PC-3 (cell line): ENCODE data around the gene MDM1. TPM values are rescaled to one million over a fixed set of nuclear protein-coding genes. Genes with fewer than 3 reads are reported as not detected.

ENCODE experiments used
- ATAC-seq: fragments of 200-7000 bp; cut with Tn5 transposase; 2 replicates; pipeline ENCODE4 v1.9.1; 2020; ENCODE audit warnings: mild to moderate bottlenecking, moderate library complexity
- BruUV-seq: library from RNA; stranded (reverse); fragments of 400-500 nt; replicated peaks from 2 replicates; lab custom pipeline; 2021; lab: Mats Ljungman, UMichigan
- CTCF ChIA-PET: fragments of 300-600 bp; sonication (Branson Sonifier 250); formaldehyde crosslinking; loops from one replicate; lab custom pipeline; 2022; ENCODE audit warnings: antibody characterized with exemption; lab: Charles Lee
- POLR2A ChIA-PET: fragments of 300-600 bp; sonication (Branson Sonifier 250); formaldehyde crosslinking; loops from one replicate; lab custom pipeline; 2022; ENCODE audit warnings: antibody characterized with exemption; ENCODE audit not compliant: unreplicated experiment; lab: Charles Lee
- DNase-seq: peaks from one replicate; pipeline ENCODE4 v3.0.0-alpha.2; 2015
- H2AFZ ChIP-seq: fragments of 300-600 bp; sonication (generic); 2 replicates; pipeline ENCODE4 v1.6.0; 2016; ENCODE audit warnings: antibody characterized with exemption, low read length
- H3F3A ChIP-seq: fragments of 300-600 bp; sonication (generic); one replicate; pipeline ENCODE4 v1.6.0; 2017; ENCODE audit warnings: antibody characterized with exemption, low read length, control low read depth, mild to moderate bottlenecking; ENCODE audit not compliant: unreplicated experiment
- H3K27ac ChIP-seq: fragments of 300-600 bp; sonication (generic); 2 replicates; pipeline ENCODE4 v1.5.1; 2016; ENCODE audit warnings: mild to moderate bottlenecking, low read length
- H3K27me3 ChIP-seq: fragments of 300-600 bp; sonication (generic); 2 replicates; pipeline ENCODE4 v1.6.1; 2016; ENCODE audit warnings: low read length, mixed read lengths
- H3K36me3 ChIP-seq: fragments of 300-600 bp; sonication (generic); 2 replicates; pipeline ENCODE4 v1.6.1; 2016; ENCODE audit warnings: low read depth, mixed run types, low read length, mixed read lengths
- H3K4me1 ChIP-seq: fragments of 300-600 bp; sonication (generic); 2 replicates; pipeline ENCODE4 v1.5.1; 2016; ENCODE audit warnings: low read length; ENCODE audit not compliant: insufficient read depth
- H3K4me2 ChIP-seq: fragments of 300-600 bp; sonication (generic); 2 replicates; pipeline ENCODE4 v1.6.0; 2016; ENCODE audit warnings: low read length
- H3K4me3 ChIP-seq: fragments of 300-600 bp; sonication (generic); 2 replicates; pipeline ENCODE4 v1.5.1; 2016; ENCODE audit warnings: mild to moderate bottlenecking, low read length, mixed read lengths
- H3K79me2 ChIP-seq: fragments of 300-600 bp; sonication (generic); 2 replicates; pipeline ENCODE4 v1.6.1; 2017; ENCODE audit warnings: low read length, mixed read lengths
- H3K9ac ChIP-seq: fragments of 300-600 bp; sonication (generic); 2 replicates; pipeline ENCODE4 v1.6.0; 2016; ENCODE audit warnings: mild to moderate bottlenecking, low read length
- H3K9me2 ChIP-seq: fragments of 300-600 bp; sonication (generic); replicated peaks from 2 replicates; pipeline ENCODE4 v1.6.1; 2016; ENCODE audit warnings: mixed run types, low read length, mixed read lengths
- H3K9me3 ChIP-seq: fragments of 300-600 bp; sonication (generic); 2 replicates; pipeline ENCODE4 v1.6.1; 2016; ENCODE audit warnings: low read length, mixed read lengths
- H4K20me1 ChIP-seq: fragments of 300-600 bp; sonication (generic); 2 replicates; pipeline ENCODE4 v1.6.1; 2016; ENCODE audit warnings: low read length, mixed read lengths
- EZH2 ChIP-seq: fragments of 300-600 bp; sonication (generic); IDR thresholded peaks from one replicate; pipeline ENCODE4 v1.6.1; 2017; ENCODE audit warnings: antibody characterized with exemption, mild to moderate bottlenecking, low read length; ENCODE audit not compliant: unreplicated experiment
- EZH2phosphoT487 ChIP-seq: fragments of 300-600 bp; sonication (generic); IDR thresholded peaks from 2 replicates; pipeline ENCODE4 v1.6.1; 2018; ENCODE audit warnings: mild to moderate bottlenecking, antibody characterized with exemption, low read length, borderline replicate concordance
- intact Hi-C: fragments of 100-400 bp; cut with micrococcal nuclease; formaldehyde crosslinking; loops from 2 replicates; pipeline ENCODE4 v1.9.0; 2023
- total RNA-seq: library from RNA; depleted of rRNA; stranded (reverse); fragments of >200 nt; gene quantifications from 2 replicates; pipeline ENCODE4 v1.2.3, GENCODE V29; 2014
- TF ChIP-seq, protein P1 (sequence below): fragments of 300-600 bp; sonication (generic); conservative IDR thresholded peaks from 2 replicates; pipeline ENCODE4 v1.5.1; 2017; ENCODE audit warnings: antibody characterized with exemption, low read depth, mild to moderate bottlenecking, low read length

MDM1 gene
- total RNA-seq, 1 experiment from 2014 or later, result 10.4 TPM

DNA sequence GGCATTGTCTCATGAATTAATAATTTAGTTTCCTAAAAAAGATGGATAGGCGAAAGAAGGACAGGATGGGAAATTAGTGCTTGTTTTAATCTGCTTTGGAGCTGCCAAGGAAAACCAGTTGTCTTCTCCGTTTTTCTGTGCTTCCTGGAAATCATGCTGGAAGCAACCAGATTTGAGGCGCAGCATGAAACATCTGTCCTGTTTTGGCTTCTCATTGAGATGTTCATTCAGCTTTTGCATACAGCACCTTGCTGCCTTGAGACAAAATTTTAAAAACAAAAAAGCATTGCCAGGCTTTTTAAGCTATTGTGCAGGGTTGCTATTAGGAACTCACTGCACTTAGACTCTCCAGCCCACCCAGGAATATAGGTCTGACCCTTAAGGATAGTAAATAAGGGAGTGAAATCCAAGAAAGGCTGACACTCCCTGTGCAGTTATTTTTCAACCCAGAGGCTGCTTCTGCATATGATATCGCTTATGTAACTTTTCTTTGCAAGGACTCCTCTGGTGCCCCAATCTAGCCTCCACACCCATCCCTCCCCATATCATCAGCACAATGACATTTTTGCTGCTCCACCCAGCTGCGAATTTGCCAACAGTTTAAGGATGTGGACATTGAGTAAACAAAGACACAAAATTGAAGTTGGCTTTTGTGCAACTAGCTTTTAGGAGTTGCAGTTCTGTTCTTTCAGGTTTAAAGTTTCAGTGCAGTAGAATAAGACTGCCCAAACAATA is 46.9 kb upstream of the MDM1 start:
- CTCF ChIA-PET, result no interaction called here

DNA sequence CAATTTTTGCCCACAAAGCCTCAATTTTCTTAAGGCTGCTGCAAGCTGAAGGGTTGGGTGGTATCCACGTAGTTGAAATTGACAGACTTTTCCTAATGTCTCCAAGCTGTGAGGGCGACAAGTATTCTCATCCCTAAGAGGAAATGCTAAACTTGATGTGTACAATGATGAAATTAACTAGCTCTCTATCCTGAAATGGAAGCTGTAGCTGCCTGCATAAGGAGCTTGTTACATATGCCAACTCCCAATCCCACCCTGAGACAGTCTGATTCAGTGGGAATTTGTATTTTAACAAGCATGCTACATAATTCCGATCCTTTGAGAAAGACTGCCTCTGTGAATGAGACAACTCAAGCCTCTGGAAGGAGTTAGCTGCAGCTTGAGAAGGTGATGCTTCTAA is 45.7 kb upstream of the MDM1 start:
- Histone ChIP-seq H3K79me2 (no peaks in the 10 kb centered on the region), H3K27me3 (no peaks in the 10 kb centered on the region), H3F3A (no peaks in the 10 kb centered on the region), H3K9me3 (no peaks in the 10 kb centered on the region), H3K4me3 (no peak overlapping the region), H3K4me1 (peaks cover 31% of the 10 kb centered on the region), H3K9me2 (no peaks in the 10 kb centered on the region), H3K9ac (no peak overlapping the region), H4K20me1 (no peaks in the 10 kb centered on the region), H3K36me3 (no peaks in the 10 kb centered on the region), H3K4me2 (no peak overlapping the region), H3K27ac (no peak overlapping the region), H2AFZ (no peak overlapping the region)
- ChIA-PET POLR2A (no interaction called here), CTCF (no interaction called here)
- no peak for TF ChIP-seq EZH2phosphoT487
- TF ChIP-seq, protein P1, sequence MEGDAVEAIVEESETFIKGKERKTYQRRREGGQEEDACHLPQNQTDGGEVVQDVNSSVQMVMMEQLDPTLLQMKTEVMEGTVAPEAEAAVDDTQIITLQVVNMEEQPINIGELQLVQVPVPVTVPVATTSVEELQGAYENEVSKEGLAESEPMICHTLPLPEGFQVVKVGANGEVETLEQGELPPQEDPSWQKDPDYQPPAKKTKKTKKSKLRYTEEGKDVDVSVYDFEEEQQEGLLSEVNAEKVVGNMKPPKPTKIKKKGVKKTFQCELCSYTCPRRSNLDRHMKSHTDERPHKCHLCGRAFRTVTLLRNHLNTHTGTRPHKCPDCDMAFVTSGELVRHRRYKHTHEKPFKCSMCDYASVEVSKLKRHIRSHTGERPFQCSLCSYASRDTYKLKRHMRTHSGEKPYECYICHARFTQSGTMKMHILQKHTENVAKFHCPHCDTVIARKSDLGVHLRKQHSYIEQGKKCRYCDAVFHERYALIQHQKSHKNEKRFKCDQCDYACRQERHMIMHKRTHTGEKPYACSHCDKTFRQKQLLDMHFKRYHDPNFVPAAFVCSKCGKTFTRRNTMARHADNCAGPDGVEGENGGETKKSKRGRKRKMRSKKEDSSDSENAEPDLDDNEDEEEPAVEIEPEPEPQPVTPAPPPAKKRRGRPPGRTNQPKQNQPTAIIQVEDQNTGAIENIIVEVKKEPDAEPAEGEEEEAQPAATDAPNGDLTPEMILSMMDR, result no peak
- no peak for TF ChIP-seq EZH2
- BruUV-seq, result no TSS peak
- DNase-seq, result no peak
- intact Hi-C loops, result loop anchor here (5.0 kb wide), 1 partner anchor 59 kb away; no protein-coding TSS in a partner anchor
- ATAC-seq, result no peak

More for the DNA sequence above, 46.9 kb upstream of the MDM1 start:
- Histone ChIP-seq H3K4me3 (no peak overlapping the region), H2AFZ (no peak overlapping the region), H3F3A (no peaks in the 10 kb centered on the region), H3K4me2 (peak overlapping the region; percentile 49), H3K9me2 (no peaks in the 10 kb centered on the region), H3K4me1 (peaks cover 27% of the 10 kb centered on the region), H3K9ac (no peak overlapping the region), H3K79me2 (no peaks in the 10 kb centered on the region), H4K20me1 (no peaks in the 10 kb centered on the region), H3K9me3 (no peaks in the 10 kb centered on the region), H3K36me3 (no peaks in the 10 kb centered on the region), H3K27me3 (no peaks in the 10 kb centered on the region), H3K27ac (0 out of 2 replicates have a peak overlapping the region, but pooled peaks have one; percentile 21)
- POLR2A ChIA-PET, result no interaction called here
- intact Hi-C loops, result loop anchor here (5.0 kb wide), 1 partner anchor 58 kb away; no protein-coding TSS in a partner anchor
- BruUV-seq, result no TSS peak
- DNase-seq (peak; percentile 82), ATAC-seq (peak; percentile 89)
- TF ChIP-seq EZH2phosphoT487 (no peak), EZH2 (no peak)
- TF ChIP-seq, protein P1, result no peak

DNA sequence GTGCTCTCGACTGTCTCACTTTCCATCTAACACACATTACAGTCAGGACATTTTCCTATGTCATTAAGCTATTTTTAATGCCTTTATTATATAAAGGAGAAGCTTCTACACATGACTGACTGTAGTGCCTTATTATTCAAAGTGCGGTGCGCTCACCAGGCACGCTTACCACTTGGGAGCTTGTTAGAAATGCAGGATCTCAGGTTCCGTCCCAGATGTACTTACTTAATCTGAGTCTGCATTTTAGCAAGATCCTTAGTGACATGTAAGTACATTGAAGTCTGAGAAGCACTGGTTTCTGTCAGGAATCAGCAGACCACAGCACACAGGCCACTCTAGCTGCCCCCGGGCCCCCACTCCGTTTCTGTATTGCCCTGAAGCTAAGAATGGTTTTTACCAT is 44.7 kb upstream of the MDM1 start:
- Histone ChIP-seq H3K36me3 (no peaks in the 10 kb centered on the region), H3K4me1 (peaks cover 31% of the 10 kb centered on the region), H3K4me2 (no peak overlapping the region), H3K4me3 (no peak overlapping the region), H3K27ac (no peak overlapping the region), H3K79me2 (no peaks in the 10 kb centered on the region), H3K9ac (no peak overlapping the region), H3K9me2 (no peaks in the 10 kb centered on the region), H3F3A (no peaks in the 10 kb centered on the region), H2AFZ (no peak overlapping the region), H3K27me3 (no peaks in the 10 kb centered on the region), H4K20me1 (no peaks in the 10 kb centered on the region), H3K9me3 (no peaks in the 10 kb centered on the region)
- ATAC-seq (no peak), DNase-seq (no peak)
- TF ChIP-seq EZH2phosphoT487 (no peak), EZH2 (no peak)
- TF ChIP-seq, protein P1, result no peak
- intact Hi-C loops, result loop anchor here (5.0 kb wide), 1 partner anchor 60 kb away; no protein-coding TSS in a partner anchor
- ChIA-PET POLR2A (no interaction called here), CTCF (no interaction called here)
- no TSS peak for BruUV-seq
